DMS53 treated with DMSO at 0.1 percent for 48 hours (cell line): ENCODE data around the gene CERS5.

Source experiments
- DNase-seq: peaks from one replicate; lab custom pipeline; 2025; ENCODE audit not compliant: unreplicated experiment; lab: John Stamatoyannopoulos, UW

Gene CERS5

DNA sequence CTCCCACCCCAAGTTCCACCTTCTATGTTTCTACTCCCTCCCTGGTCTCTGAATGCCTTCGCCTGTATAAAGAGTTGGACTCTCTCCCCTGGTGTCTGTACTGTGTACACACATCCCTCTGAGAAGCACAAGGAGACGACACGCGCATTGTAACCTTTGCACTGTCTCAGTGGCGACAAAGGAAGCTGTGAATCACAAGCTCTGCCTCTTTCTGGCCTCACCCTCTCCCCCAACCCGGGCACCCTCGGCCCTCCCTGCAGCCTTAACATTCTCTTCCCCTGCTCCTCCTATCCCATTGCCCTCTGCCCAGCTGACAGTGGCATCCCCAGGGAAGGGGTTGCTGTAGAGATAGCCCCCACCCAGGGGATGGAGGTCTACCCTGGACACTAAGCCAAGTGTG is 84.5 kb downstream of the CERS5 start:
- no peak for DNase-seq

- no peak for DNase-seq
Measured at GRCh38 chr12:50081096-50081808, 85.9 kb downstream of the CERS5 start.

DNA sequence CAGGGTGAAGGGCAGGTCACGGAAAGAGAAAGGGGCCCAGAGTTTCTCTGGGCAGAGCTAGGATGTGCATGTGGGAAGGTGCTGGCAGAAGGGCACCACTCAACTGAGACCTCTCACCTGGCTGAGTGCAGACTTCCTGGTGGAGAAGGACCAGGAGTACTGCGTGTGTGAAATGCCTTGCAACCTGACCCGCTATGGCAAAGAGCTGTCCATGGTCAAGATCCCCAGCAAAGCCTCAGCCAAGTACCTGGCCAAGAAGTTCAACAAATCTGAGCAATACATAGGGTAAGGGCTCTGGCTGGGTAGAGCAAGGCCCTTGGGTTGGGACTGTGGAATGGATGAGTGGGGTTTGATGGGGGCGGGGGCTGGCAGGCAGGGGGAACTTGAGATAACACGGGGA is 87.4 kb downstream of the CERS5 start:
- DNase-seq: no peak
